Measurements from ENCODE around the gene VPS8. TPM values are rescaled to one million over a fixed set of nuclear protein-coding genes. Genes with fewer than 3 reads are reported as not detected.

Gene VPS8
- total and polyA plus RNA-seq, 2 of the 8 experiments (the other 6 are each of a cell fraction or from before 2014, with no cell fraction given), result 13.0 to 41.0 TPM

DNA sequence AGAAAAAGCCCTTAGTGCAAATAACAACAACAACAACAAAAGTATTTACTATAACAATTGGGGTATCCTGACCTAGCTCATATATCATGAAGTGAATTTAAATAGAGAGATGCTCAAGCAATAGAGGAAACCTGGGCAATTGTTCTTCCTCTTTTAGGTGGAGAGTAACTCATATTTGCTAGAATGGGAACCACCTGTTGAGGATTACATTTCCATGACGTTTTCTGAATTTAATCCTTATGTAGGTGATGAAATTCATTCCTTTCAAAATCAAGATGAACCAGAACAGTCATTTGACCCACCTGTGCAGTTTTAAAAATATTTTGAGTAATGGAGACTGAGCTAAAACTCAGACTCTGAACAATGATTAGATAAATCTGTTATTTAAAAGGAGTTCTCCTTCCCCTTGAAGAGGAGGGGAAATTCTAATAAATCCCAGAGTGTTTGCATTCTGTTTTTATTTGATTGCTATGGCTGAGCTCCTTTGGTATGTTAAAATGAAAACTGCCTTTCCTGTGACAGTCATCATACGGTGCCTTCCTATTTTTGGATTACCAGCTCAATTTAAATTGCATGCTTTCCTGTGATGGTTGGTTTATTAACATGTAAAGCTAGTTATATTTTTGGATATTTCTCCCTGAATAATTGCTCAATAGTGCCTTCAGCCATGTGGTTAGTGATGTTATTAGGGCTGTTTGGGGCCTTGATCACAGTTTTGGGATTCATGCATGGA, 24.3 kb downstream of the VPS8 start (continued):
- TF ChIP-seq CTCF (IDR thresholded peaks at IDR 0.05; ENCODE audit: control extremely low read depth in 1 of 3, insufficient read depth in 1 of 3, low read depth in 1 of 3, low read length in 3 of 3), result no peak
